Heart left ventricle (tissue), 13 donors: ENCODE data around the gene TTBK1.

Experiments used
- POLR2A ChIP-seq, 2 donors: fragments of 450-650 bp; IDR thresholded peaks; one replicate each; pipeline ENCODE4 v1.6.1; 2017; ENCODE audit warnings: antibody characterized with exemption in 2 of 2, mild to moderate bottlenecking in 2 of 2, moderate library complexity in 2 of 2
- TF ChIP-seq, protein P1 (sequence below), 12 donors: fragments of 200-600 bp; sonication (generic) in 4 of 12; IDR thresholded peaks; one replicate each; pipeline versions ENCODE4 v1.5.0 to v1.8.0; 2018 to 2022; ENCODE audit warnings: antibody characterized with exemption in 12 of 12, mild to moderate bottlenecking in 5 of 12
- donor health status: ischemic (EF 13 %, LVEDD 7.1; RV severe dilation, severe dysfunction).
- donor health status: DM: no; HTN: yes; CAD: no.
- donor health status: DM: no; HTN: no; CAD: no.
- donor health status: ischemic (EF 25% LVEDD 6.9; RV normal size, moderate dysfunction).
- donor health status: ischemic (EF 25% LVEDD 5.7; RV mildly dilated, moderate dysfunction).
- donor health status: ischemic (EF 35%, LVEDD 5.7; RV mildly dilated, moderate dysfunction).
- donor health status: nonischemic (EF 11% LVEDD 7.7; RV severe dilation, severe dysfunction).
- donor health status: DM: yes; HTN: yes; CAD: no.
- donor health status: PGD.
- donor health status: ischemic (EF 29% LVEDD 5.4; RV normal size, mild dysfunction).
- donor health status: nonischemic (EF 23%, LVEDD 6.1; RV moderate dilation, normal function).

DNA sequence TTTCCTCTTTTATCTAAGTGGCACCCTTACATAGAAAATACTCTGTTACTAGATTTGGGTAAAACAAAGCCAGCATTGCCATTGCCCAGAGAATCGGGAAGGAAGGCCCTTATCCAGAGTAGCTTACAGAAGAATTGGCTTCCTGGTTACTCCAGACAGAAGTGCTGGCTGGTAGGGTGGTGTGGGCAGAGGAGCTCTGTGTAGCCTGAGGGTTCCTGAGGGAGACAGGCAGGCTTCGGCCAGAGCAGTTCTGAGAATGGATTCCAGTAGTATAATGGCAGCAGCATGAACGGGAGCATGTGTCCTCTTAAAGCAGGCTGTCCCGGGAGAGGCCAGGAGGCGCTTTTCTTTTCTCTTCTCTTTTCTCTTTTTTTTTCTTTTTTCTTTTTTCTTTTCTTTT lies 49.4 kb upstream of the TTBK1 start:
- TF ChIP-seq, protein P1, sequence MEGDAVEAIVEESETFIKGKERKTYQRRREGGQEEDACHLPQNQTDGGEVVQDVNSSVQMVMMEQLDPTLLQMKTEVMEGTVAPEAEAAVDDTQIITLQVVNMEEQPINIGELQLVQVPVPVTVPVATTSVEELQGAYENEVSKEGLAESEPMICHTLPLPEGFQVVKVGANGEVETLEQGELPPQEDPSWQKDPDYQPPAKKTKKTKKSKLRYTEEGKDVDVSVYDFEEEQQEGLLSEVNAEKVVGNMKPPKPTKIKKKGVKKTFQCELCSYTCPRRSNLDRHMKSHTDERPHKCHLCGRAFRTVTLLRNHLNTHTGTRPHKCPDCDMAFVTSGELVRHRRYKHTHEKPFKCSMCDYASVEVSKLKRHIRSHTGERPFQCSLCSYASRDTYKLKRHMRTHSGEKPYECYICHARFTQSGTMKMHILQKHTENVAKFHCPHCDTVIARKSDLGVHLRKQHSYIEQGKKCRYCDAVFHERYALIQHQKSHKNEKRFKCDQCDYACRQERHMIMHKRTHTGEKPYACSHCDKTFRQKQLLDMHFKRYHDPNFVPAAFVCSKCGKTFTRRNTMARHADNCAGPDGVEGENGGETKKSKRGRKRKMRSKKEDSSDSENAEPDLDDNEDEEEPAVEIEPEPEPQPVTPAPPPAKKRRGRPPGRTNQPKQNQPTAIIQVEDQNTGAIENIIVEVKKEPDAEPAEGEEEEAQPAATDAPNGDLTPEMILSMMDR (IDR thresholded peaks at IDR 0.05), result no peak
- TF ChIP-seq POLR2A (IDR thresholded peaks at IDR 0.05), result no peak
